ENCODE measurements around the gene CNN3.

CNN3 gene

GRCh38 chr1:94926915-94927404, at the start of gene CNN3:
CNN3 (minus strand) TSS chr1:94927110; CDS start chr1:94926894, 216 bp downstream.
- DNase-seq (ENCODE audit: low read depth): peak; percentile 97

GRCh38 chr1:94974824-94975223, 47.9 kb upstream of the CNN3 start:
- peak; percentile 81 for DNase-seq (ENCODE audit: low read depth)

- DNase-seq (ENCODE audit: low read depth): peak; percentile 75
Measured at GRCh38 chr1:94974241-94974640, 47.3 kb upstream of the CNN3 start.

- DNase-seq (ENCODE audit: low read depth): peak; percentile 20
Measured at GRCh38 chr1:94973309-94973922, 46.5 kb upstream of the CNN3 start.

GRCh38 chr1:94971491-94971924, 44.6 kb upstream of the CNN3 start:
- peak; percentile 88 for DNase-seq (ENCODE audit: low read depth)

- peak; percentile 73 for DNase-seq (ENCODE audit: low read depth)
Measured at GRCh38 chr1:94970783-94971182, 43.9 kb upstream of the CNN3 start.

- DNase-seq (ENCODE audit: low read depth): no peak
Measured at GRCh38 chr1:94969137-94969536, 42.2 kb upstream of the CNN3 start.

- DNase-seq (ENCODE audit: low read depth): no peak
Measured at GRCh38 chr1:94966033-94966432, 39.1 kb upstream of the CNN3 start.

- no peak for DNase-seq (ENCODE audit: low read depth)
Measured at GRCh38 chr1:94963864-94964263, 37.0 kb upstream of the CNN3 start.

GRCh38 chr1:94962409-94963265, 35.7 kb upstream of the CNN3 start:
- DNase-seq (ENCODE audit: low read depth): peak; percentile 65

- no peak for DNase-seq (ENCODE audit: low read depth)
Measured at GRCh38 chr1:94961988-94962387, 35.1 kb upstream of the CNN3 start.

GRCh38 chr1:94961582-94961981, 34.7 kb upstream of the CNN3 start:
- DNase-seq (ENCODE audit: low read depth): no peak

- no peak for DNase-seq (ENCODE audit: low read depth)
Measured at GRCh38 chr1:94958081-94958480, 31.2 kb upstream of the CNN3 start.

- no peak for DNase-seq (ENCODE audit: low read depth)
Measured at GRCh38 chr1:94955767-94956632, 29.1 kb upstream of the CNN3 start.

- DNase-seq (ENCODE audit: low read depth): no peak
Measured at GRCh38 chr1:94954263-94955220, 27.6 kb upstream of the CNN3 start.

GRCh38 chr1:94953746-94954145, 26.8 kb upstream of the CNN3 start:
- DNase-seq (ENCODE audit: low read depth): peak; percentile 48

GRCh38 chr1:94953107-94953506, 26.2 kb upstream of the CNN3 start:
- DNase-seq (ENCODE audit: low read depth): no peak

- no peak for DNase-seq (ENCODE audit: low read depth)
Measured at GRCh38 chr1:94952539-94952938, 25.6 kb upstream of the CNN3 start.

- DNase-seq (ENCODE audit: low read depth): no peak
Measured at GRCh38 chr1:94951509-94952208, 24.7 kb upstream of the CNN3 start.

GRCh38 chr1:94951046-94951445, 24.1 kb upstream of the CNN3 start:
- no peak for DNase-seq (ENCODE audit: low read depth)
